WTC11 (cell line): Measurements from ENCODE around the gene RNF43. TPM values are rescaled to one million over a fixed set of nuclear protein-coding genes. Genes with fewer than 3 reads are reported as not detected.

Source experiments
- ATAC-seq: fragments of 200-7000 bp; cut with Tn5 transposase; 2 replicates; pipeline ENCODE4 v1.10.0; 2021; ENCODE audit warnings: mild to moderate bottlenecking, moderate library complexity
- CTCF ChIA-PET: fragments of 300-600 bp; sonication (Branson Sonifier 250); formaldehyde crosslinking; loops from one replicate; lab custom pipeline; 2021; ENCODE audit warnings: antibody characterized with exemption; lab: Charles Lee
- POLR2A ChIA-PET: fragments of 350-600 bp; sonication (Branson Sonifier 250); formaldehyde crosslinking; loops from one replicate; lab custom pipeline; 2021; ENCODE audit warnings: antibody characterized with exemption; lab: Charles Lee
- DNase-seq: peaks from one replicate; pipeline ENCODE4 v3.0.0; 2021; ENCODE audit warnings: low spot score
- H3K27ac Mint-ChIP-seq: 2 replicates; pipeline ENCODE4 v1.8.0; 2021; ENCODE audit warnings: mixed read lengths
- H3K27me3 Mint-ChIP-seq: 2 replicates; pipeline ENCODE4 v1.8.0; 2021; ENCODE audit warnings: low read depth, mild to moderate bottlenecking, moderate library complexity, mixed read lengths
- H3K36me3 Mint-ChIP-seq: 2 replicates; pipeline ENCODE4 v1.8.0; 2021; ENCODE audit warnings: mixed read lengths
- H3K4me1 Mint-ChIP-seq: 2 replicates; pipeline ENCODE4 v1.8.0; 2022; ENCODE audit warnings: mixed read lengths
- H3K4me3 Mint-ChIP-seq: 2 replicates; pipeline ENCODE4 v1.8.0; 2021; ENCODE audit warnings: mild to moderate bottlenecking, moderate library complexity, mixed read lengths
- H3K9me3 Mint-ChIP-seq: 2 replicates; pipeline ENCODE4 v1.8.0; 2021; ENCODE audit warnings: mixed read lengths
- AFF4 ChIP-seq: sonication (generic); formaldehyde crosslinking; IDR thresholded peaks from 2 replicates; pipeline ENCODE4 v1.8.1; 2023; ENCODE audit warnings: mild to moderate bottlenecking, missing genetic modification reagents, borderline replicate concordance
- ARID4B ChIP-seq: sonication (generic); formaldehyde crosslinking; IDR thresholded peaks from 2 replicates; pipeline ENCODE4 v1.8.0; 2023; ENCODE audit warnings: missing genetic modification reagents, mild to moderate bottlenecking, borderline replicate concordance
- E2F1 ChIP-seq: sonication (generic); formaldehyde crosslinking; IDR thresholded peaks from 2 replicates; pipeline ENCODE4 v1.8.0; 2022; ENCODE audit warnings: mild to moderate bottlenecking, missing genetic modification reagents
- ERG ChIP-seq: fragments of 250-450 bp; sonication (Bioruptor Pico); IDR thresholded peaks from 2 replicates; pipeline ENCODE4 v1.8.0; 2021; ENCODE audit warnings: mild to moderate bottlenecking
- GABPB1 ChIP-seq: sonication (generic); formaldehyde crosslinking; IDR thresholded peaks from 2 replicates; pipeline ENCODE4 v1.8.1; 2023; ENCODE audit warnings: mild to moderate bottlenecking, missing genetic modification reagents
- JUN ChIP-seq: sonication (generic); formaldehyde crosslinking; IDR thresholded peaks from 2 replicates; pipeline ENCODE4 v1.8.0; 2023; ENCODE audit warnings: mild to moderate bottlenecking, missing genetic modification reagents
- MAX ChIP-seq: sonication (generic); formaldehyde crosslinking; IDR thresholded peaks from 2 replicates; pipeline ENCODE4 v1.8.0; 2022; ENCODE audit warnings: mild to moderate bottlenecking, missing genetic modification reagents
- MYBL2 ChIP-seq: sonication (generic); formaldehyde crosslinking; IDR thresholded peaks from 2 replicates; pipeline ENCODE4 v1.8.1; 2023; ENCODE audit warnings: mild to moderate bottlenecking, moderate library complexity, missing genetic modification reagents
- NR1H2 ChIP-seq: sonication (generic); formaldehyde crosslinking; IDR thresholded peaks from 2 replicates; pipeline ENCODE4 v1.9.0; 2021; ENCODE audit warnings: mild to moderate bottlenecking, moderate library complexity, missing genetic modification reagents
- PRDM15 ChIP-seq: sonication (generic); formaldehyde crosslinking; IDR thresholded peaks from 2 replicates; pipeline ENCODE4 v1.8.0; 2022; ENCODE audit warnings: missing genetic modification reagents
- TEAD1 ChIP-seq: sonication (generic); formaldehyde crosslinking; IDR thresholded peaks from 2 replicates; pipeline ENCODE4 v1.8.0; 2022; ENCODE audit warnings: mild to moderate bottlenecking, missing genetic modification reagents
- ZBTB21 ChIP-seq: sonication (generic); formaldehyde crosslinking; IDR thresholded peaks from 2 replicates; pipeline ENCODE4 v1.8.1; 2023; ENCODE audit warnings: mild to moderate bottlenecking, missing genetic modification reagents, borderline replicate concordance
- ZNF317 ChIP-seq: sonication (generic); formaldehyde crosslinking; IDR thresholded peaks from 2 replicates; pipeline ENCODE4 v1.8.1; 2023; ENCODE audit warnings: low read depth, mild to moderate bottlenecking, moderate library complexity, missing genetic modification reagents, borderline replicate concordance
- ZNF532 ChIP-seq: fragments of 250-450 bp; sonication (Bioruptor Pico); IDR thresholded peaks from 2 replicates; pipeline ENCODE4 v1.9.0; 2021; ENCODE audit warnings: mild to moderate bottlenecking, borderline replicate concordance
- ZNF671 ChIP-seq: fragments of 250-450 bp; sonication (Bioruptor Pico); IDR thresholded peaks from 2 replicates; pipeline ENCODE4 v1.8.0; 2021; ENCODE audit warnings: mild to moderate bottlenecking
- total RNA-seq: library from RNA; stranded (reverse); gene quantifications from 3 replicates; pipeline ENCODE4 v1.2.3, GENCODE V29; 2021

The RNF43 gene
- total RNA-seq, 1 experiment from 2014 or later: 3.6 TPM

GRCh38 chr17:58371300-58371950 lies 45.9 kb downstream of the RNF43 start:
- Mint-ChIP-seq H3K9me3 (no peaks in the 10 kb centered on the region), H3K27ac (no peak overlapping the region), H3K4me3 (no peak overlapping the region), H3K4me1 (peaks cover 15% of the 10 kb centered on the region), H3K36me3 (no peaks in the 10 kb centered on the region), H3K27me3 (no peaks in the 10 kb centered on the region)
- DNase-seq (no peak), ATAC-seq (no peak)
- POLR2A ChIA-PET: interaction anchor here (1.1 kb wide), 1 partner anchor 9 kb away, joined by 3 read pairs; no protein-coding TSS in a partner anchor
- no peak for TF ChIP-seq PRDM15 (CRISPR knock-in tag)
- no peak for TF ChIP-seq MAX
- TF ChIP-seq E2F1: no peak
- no peak for TF ChIP-seq ZNF532
- TF ChIP-seq NR1H2 (CRISPR knock-in tag): no peak
- no peak for TF ChIP-seq GABPB1 (CRISPR knock-in tag)
- TF ChIP-seq MYBL2 (CRISPR knock-in tag): no peak
- TF ChIP-seq JUN: no peak
- no peak for TF ChIP-seq TEAD1 (CRISPR knock-in tag)
- TF ChIP-seq AFF4 (CRISPR knock-in tag): no peak
- CTCF ChIA-PET: interaction anchor here (1.0 to 1.8 kb wide), 3 partner anchors 46 to 54 kb away, joined by 3 to 5 read pairs (median 4); partner anchors contain the start of gene RNF43

GRCh38 chr17:58370716-58371115 lies 46.6 kb downstream of the RNF43 start:
- Mint-ChIP-seq H3K4me1 (peaks cover 8% of the 10 kb centered on the region), H3K27me3 (no peaks in the 10 kb centered on the region), H3K36me3 (no peaks in the 10 kb centered on the region), H3K4me3 (no peak overlapping the region), H3K9me3 (no peaks in the 10 kb centered on the region), H3K27ac (no peak overlapping the region)
- ATAC-seq: no peak
- DNase-seq: no peak
- CTCF ChIA-PET: interaction anchor here (1.0 to 1.1 kb wide), 2 partner anchors 47 to 53 kb away, joined by 3 to 4 read pairs; partner anchors contain the start of gene RNF43
- POLR2A ChIA-PET: interaction anchor here (1.1 kb wide), 1 partner anchor 9 kb away, joined by 3 read pairs; no protein-coding TSS in a partner anchor
- TF ChIP-seq ZBTB21: no peak
- no peak for TF ChIP-seq ZNF317 (CRISPR knock-in tag)
- TF ChIP-seq ZNF671 (CRISPR knock-in tag): no peak
- TF ChIP-seq ARID4B (CRISPR knock-in tag): no peak
- no peak for TF ChIP-seq ERG (CRISPR knock-in tag)
